C4-2B (cell line): ENCODE data around the gene HNRNPA2B1.
"Not testable (repeated sequence)": the region's sequence is repeated elsewhere in the genome, so short reads cannot be mapped to it uniquely, and the experiment has no call there.

Experiments used
- CTCF ChIP-seq: fragments of 450-650 bp; conservative IDR thresholded peaks from 2 replicates; pipeline ENCODE4 v1.5.1; 2017; ENCODE audit warnings: mild to moderate bottlenecking
- ZFX ChIP-seq: fragments of 450-650 bp; IDR thresholded peaks from 2 replicates; pipeline ENCODE4 v1.6.1; 2017

DNA sequence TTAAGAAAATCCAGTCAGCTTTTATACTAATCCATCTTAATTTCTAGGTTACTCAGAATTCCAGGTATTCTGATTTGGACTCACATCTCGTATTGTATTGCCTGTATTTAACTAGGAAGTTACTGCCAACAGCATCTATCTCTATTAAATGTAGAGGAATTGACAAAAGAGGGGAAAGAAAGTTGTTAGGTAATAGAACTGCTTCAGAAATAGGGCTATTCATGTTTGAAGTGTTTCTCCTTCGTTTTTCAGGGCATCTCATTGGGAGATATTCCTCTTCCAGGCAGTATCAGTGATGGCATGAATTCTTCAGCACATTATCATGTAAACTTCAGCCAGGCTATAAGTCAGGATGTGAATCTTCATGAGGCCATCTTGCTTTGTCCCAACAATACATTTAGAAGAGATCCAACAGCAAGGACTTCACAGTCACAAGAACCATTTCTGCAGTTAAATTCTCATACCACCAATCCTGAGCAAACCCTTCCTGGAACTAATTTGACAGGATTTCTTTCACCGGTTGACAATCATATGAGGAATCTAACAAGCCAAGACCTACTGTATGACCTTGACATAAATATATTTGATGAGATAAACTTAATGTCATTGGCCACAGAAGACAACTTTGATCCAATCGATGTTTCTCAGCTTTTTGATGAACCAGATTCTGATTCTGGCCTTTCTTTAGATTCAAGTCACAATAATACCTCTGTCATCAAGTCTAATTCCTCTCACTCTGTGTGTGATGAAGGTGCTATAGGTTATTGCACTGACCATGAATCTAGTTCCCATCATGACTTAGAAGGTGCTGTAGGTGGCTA is 16.1 kb downstream of the HNRNPA2B1 start:
- not testable (repeated sequence) for TF ChIP-seq CTCF, ZFX
